IMR-90 (cell line): ENCODE measurements around the gene CHML.

Experiments used
- BHLHE40 ChIP-seq: fragments of 150-350 bp; IDR thresholded peaks from 2 replicates; pipeline ENCODE4 v1.6.1; 2016; ENCODE audit warnings: mild to moderate bottlenecking, low read depth, low read length
- POLR2A ChIP-seq: IDR thresholded peaks from 2 replicates; pipeline ENCODE4 v1.6.1; 2012; ENCODE audit warnings: mild to moderate bottlenecking, low read depth, low read length
- RCOR1 ChIP-seq: IDR thresholded peaks from 2 replicates; pipeline ENCODE4 v1.6.1; 2012; ENCODE audit warnings: mild to moderate bottlenecking, low read length, improper control_type of control experiment; ENCODE audit not compliant: insufficient replicate concordance
- SMC3 ChIP-seq: fragments of 150-350 bp; IDR thresholded peaks from 2 replicates; pipeline ENCODE4 v1.6.1; 2016; ENCODE audit warnings: low read depth, mild to moderate bottlenecking, antibody characterized with exemption, low read length, moderate library complexity
- TF ChIP-seq, protein P1 (sequence below): conservative IDR thresholded peaks from 2 replicates; pipeline ENCODE4 v1.5.1; 2012; ENCODE audit warnings: mild to moderate bottlenecking, low read depth, low read length, improper control_type of control experiment

DNA sequence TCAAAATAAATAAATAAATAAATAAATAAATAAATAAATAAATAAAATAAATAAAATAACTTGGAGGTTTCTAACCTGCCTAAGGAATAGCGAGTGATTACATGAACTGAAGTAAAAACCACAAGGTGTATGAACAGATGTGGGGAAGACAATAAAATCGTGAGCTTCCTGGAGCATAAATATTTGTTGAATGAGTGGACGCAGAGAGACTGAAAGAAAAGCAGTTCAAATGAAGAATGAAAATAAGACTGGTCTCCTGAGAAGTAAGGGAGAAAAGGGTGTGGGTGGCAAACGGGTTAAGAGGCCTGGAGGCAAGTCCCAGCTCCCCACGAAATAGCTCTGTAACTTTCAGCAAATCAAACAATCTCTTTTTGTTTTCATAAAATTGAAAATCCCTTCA, 33.6 kb downstream of the CHML start:
- TF ChIP-seq POLR2A (no peak), BHLHE40 (no peak), SMC3 (no peak), RCOR1 (no peak)
- TF ChIP-seq, protein P1, sequence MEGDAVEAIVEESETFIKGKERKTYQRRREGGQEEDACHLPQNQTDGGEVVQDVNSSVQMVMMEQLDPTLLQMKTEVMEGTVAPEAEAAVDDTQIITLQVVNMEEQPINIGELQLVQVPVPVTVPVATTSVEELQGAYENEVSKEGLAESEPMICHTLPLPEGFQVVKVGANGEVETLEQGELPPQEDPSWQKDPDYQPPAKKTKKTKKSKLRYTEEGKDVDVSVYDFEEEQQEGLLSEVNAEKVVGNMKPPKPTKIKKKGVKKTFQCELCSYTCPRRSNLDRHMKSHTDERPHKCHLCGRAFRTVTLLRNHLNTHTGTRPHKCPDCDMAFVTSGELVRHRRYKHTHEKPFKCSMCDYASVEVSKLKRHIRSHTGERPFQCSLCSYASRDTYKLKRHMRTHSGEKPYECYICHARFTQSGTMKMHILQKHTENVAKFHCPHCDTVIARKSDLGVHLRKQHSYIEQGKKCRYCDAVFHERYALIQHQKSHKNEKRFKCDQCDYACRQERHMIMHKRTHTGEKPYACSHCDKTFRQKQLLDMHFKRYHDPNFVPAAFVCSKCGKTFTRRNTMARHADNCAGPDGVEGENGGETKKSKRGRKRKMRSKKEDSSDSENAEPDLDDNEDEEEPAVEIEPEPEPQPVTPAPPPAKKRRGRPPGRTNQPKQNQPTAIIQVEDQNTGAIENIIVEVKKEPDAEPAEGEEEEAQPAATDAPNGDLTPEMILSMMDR: no peak
